ENCODE measurements around the gene CFAP161. TPM values are rescaled to one million over a fixed set of nuclear protein-coding genes. Genes with fewer than 3 reads are reported as not detected.
A peak's percentile ranks its signal among the peaks of the same experiment; 100 is the strongest.
"Not testable (repeated sequence)": the region's sequence is repeated elsewhere in the genome, so short reads cannot be mapped to it uniquely, and the experiment has no call there.

CFAP161 gene
- total and polyA plus RNA-seq, 2 experiments from 2014 or later: not detected

DNA sequence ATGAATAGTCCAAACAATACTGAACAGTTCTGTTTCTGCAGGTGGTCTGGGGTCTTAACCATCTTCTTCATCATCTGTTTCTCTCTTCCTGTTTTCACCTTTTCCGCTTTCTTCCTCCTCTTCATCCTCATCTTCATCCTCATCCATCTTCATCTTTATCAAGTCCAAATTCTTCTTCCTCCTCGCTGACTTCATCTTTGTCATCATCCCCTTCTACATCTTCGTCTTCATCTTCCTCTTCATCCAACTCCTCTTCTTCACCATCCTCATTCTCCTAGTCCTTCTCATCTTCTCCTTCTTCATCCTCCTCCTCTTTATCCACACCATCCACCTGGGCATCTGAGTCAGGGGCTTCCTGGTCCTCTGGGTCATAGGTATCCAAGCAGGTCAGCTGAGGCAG is 16.5 kb upstream of the CFAP161 start:
- H3K4me3 ChIP-seq: no peak overlapping the region

DNA sequence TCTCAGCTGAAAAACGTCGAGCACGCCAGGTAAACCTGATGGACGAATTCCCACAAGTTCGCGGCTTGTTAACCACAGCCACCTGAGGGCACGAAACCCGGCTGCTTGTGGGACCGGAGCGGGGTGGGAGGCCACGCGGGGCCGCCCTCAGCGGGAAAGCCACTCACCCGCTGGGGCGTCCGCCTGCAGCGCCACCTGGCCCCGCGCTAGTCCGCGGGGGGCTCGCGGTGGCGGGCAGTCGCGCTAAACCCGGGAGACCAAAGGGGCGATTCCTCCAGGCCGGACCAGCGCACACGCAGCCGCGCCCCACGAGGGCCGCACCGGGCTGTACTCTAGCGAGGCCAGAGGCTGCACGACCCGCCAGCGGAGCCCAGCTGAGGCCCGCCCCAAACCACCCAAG is 15.7 kb upstream of the CFAP161 start:
- DNase-seq: no peak
- Histone ChIP-seq H3K9me3 (ENCODE audit: low read depth) (no peaks in the 10 kb centered on the region), H3K36me3 (ENCODE audit: low read depth) (no peaks in the 10 kb centered on the region), H3K79me2 (ENCODE audit: insufficient read depth) (no peaks in the 10 kb centered on the region), H3F3A (ENCODE audit: insufficient read depth) (peaks cover 20% of the 10 kb centered on the region), H4K20me1 (ENCODE audit: insufficient read depth) (no peaks in the 10 kb centered on the region), H3K9ac (no peak overlapping the region), H3K9me2 (ENCODE audit: insufficient read depth) (no peaks in the 10 kb centered on the region), H3K4me2 (ENCODE audit: unreplicated experiment) (no peak overlapping the region), H3K27me3 (replicated peaks; ENCODE audit: insufficient read depth) (no peaks in the 10 kb centered on the region), H3K4me3 (no peak overlapping the region), H3K27ac (no peak overlapping the region), H3K4me1 (ENCODE audit: insufficient read depth) (peaks cover 32% of the 10 kb centered on the region), H2AFZ (no peak overlapping the region)
- in situ Hi-C loops (cut with MboI): no loop called here
- 55 to 56% methylated on average over 33 to 42 of the region's 42 CpGs for WGBS, 2 experiments (ENCODE audit: low coverage in 1 of 2, low lambda C conversion rate in 2 of 2, missing lambda C conversion rate in 2 of 2)
- no peak for TF ChIP-seq EZH2 (IDR thresholded peaks at IDR 0.05; ENCODE audit: insufficient read depth, poor library complexity, severe bottlenecking)
- TF ChIP-seq EZH2phosphoT487 (IDR thresholded peaks at IDR 0.05; ENCODE audit: insufficient read depth, low read depth): no peak

More for the DNA sequence above, 16.5 kb upstream of the CFAP161 start:
- H3K9me3 ChIP-seq (ENCODE audit: low read depth): no peaks in the 10 kb centered on the region
- peaks cover 39% of the 10 kb centered on the region for H3K4me1 ChIP-seq (ENCODE audit: insufficient read depth)
- no peaks in the 10 kb centered on the region for H3K27me3 ChIP-seq (replicated peaks; ENCODE audit: insufficient read depth)
- H3K9ac ChIP-seq: no peak overlapping the region; the same call in 1 of the 2 replicates
- no peaks in the 10 kb centered on the region for H3K36me3 ChIP-seq (ENCODE audit: low read depth)
- TF ChIP-seq EZH2phosphoT487 (IDR thresholded peaks at IDR 0.05; ENCODE audit: insufficient read depth, low read depth) (no peak), EZH2 (IDR thresholded peaks at IDR 0.05; ENCODE audit: insufficient read depth, poor library complexity, severe bottlenecking) (no peak)
- H3K79me2 ChIP-seq (ENCODE audit: insufficient read depth): no peaks in the 10 kb centered on the region
- H4K20me1 ChIP-seq (ENCODE audit: insufficient read depth): no peaks in the 10 kb centered on the region
- peak overlapping the region; percentile 85 for H3K4me2 ChIP-seq (ENCODE audit: unreplicated experiment)
- no peak overlapping the region for H2AFZ ChIP-seq
- in situ Hi-C loops (cut with MboI): no loop called here
- H3K27ac ChIP-seq: peak overlapping the region; percentile 99; the same call in 1 of the 2 replicates
- H3K9me2 ChIP-seq (ENCODE audit: insufficient read depth): no peaks in the 10 kb centered on the region
- WGBS, 2 experiments (ENCODE audit: low coverage in 1 of 2, low lambda C conversion rate in 2 of 2, missing lambda C conversion rate in 2 of 2): 50 to 84% methylated on average over 3 of the region's 3 CpGs
- no peak for DNase-seq
- peaks cover 21% of the 10 kb centered on the region for H3F3A ChIP-seq (ENCODE audit: insufficient read depth)

- H3K4me2 ChIP-seq (ENCODE audit: unreplicated experiment): no peak overlapping the region
- H3K9me2 ChIP-seq (ENCODE audit: insufficient read depth): no peaks in the 10 kb centered on the region
- H3K9ac ChIP-seq: no peak overlapping the region
- no peaks in the 10 kb centered on the region for H3K27me3 ChIP-seq (replicated peaks; ENCODE audit: insufficient read depth)
- no peaks in the 10 kb centered on the region for H3K79me2 ChIP-seq (ENCODE audit: insufficient read depth)
- H2AFZ ChIP-seq: no peak overlapping the region
- H3K4me1 ChIP-seq (ENCODE audit: insufficient read depth): peaks cover 21% of the 10 kb centered on the region
- in situ Hi-C loops (cut with MboI): no loop called here
- DNase-seq: no peak
- no peaks in the 10 kb centered on the region for H3K9me3 ChIP-seq (ENCODE audit: low read depth)
- no peaks in the 10 kb centered on the region for H3K36me3 ChIP-seq (ENCODE audit: low read depth)
- no peak overlapping the region for H3K27ac ChIP-seq
- no peaks in the 10 kb centered on the region for H4K20me1 ChIP-seq (ENCODE audit: insufficient read depth)
- H3K4me3 ChIP-seq: no peak overlapping the region
- H3F3A ChIP-seq (ENCODE audit: insufficient read depth): peaks cover 16% of the 10 kb centered on the region
- TF ChIP-seq EZH2phosphoT487 (IDR thresholded peaks at IDR 0.05; ENCODE audit: insufficient read depth, low read depth) (no peak), EZH2 (IDR thresholded peaks at IDR 0.05; ENCODE audit: insufficient read depth, poor library complexity, severe bottlenecking) (no peak)
Measured at GRCh38 chr15:81120069-81120468, 14.0 kb upstream of the CFAP161 start.

GRCh38 chr15:81126892-81127291 is 7.2 kb upstream of the CFAP161 start:
- DNase-seq: no peak
- no peaks in the 10 kb centered on the region for H3K27me3 ChIP-seq (replicated peaks; ENCODE audit: insufficient read depth)
- no peaks in the 10 kb centered on the region for H3F3A ChIP-seq (ENCODE audit: insufficient read depth)
- H3K36me3 ChIP-seq (ENCODE audit: low read depth): no peaks in the 10 kb centered on the region
- no peaks in the 10 kb centered on the region for H3K79me2 ChIP-seq (ENCODE audit: insufficient read depth)
- H3K4me1 ChIP-seq (ENCODE audit: insufficient read depth): no peaks in the 10 kb centered on the region
- no peak overlapping the region for H2AFZ ChIP-seq
- no peaks in the 10 kb centered on the region for H3K9me3 ChIP-seq (ENCODE audit: low read depth)
- TF ChIP-seq EZH2 (IDR thresholded peaks at IDR 0.05; ENCODE audit: insufficient read depth, poor library complexity, severe bottlenecking) (no peak), EZH2phosphoT487 (IDR thresholded peaks at IDR 0.05; ENCODE audit: insufficient read depth, low read depth) (no peak)
- no peak overlapping the region for H3K9ac ChIP-seq
- H3K27ac ChIP-seq: no peak overlapping the region
- no peaks in the 10 kb centered on the region for H4K20me1 ChIP-seq (ENCODE audit: insufficient read depth)
- 56 to 63% methylated on average over 3 of the region's 3 CpGs for WGBS, 2 experiments (ENCODE audit: low coverage in 1 of 2, low lambda C conversion rate in 2 of 2, missing lambda C conversion rate in 2 of 2)
- H3K4me3 ChIP-seq: no peak overlapping the region
- in situ Hi-C loops (cut with MboI): no loop called here
- H3K9me2 ChIP-seq (ENCODE audit: insufficient read depth): no peaks in the 10 kb centered on the region
- no peak overlapping the region for H3K4me2 ChIP-seq (ENCODE audit: unreplicated experiment)

DNA sequence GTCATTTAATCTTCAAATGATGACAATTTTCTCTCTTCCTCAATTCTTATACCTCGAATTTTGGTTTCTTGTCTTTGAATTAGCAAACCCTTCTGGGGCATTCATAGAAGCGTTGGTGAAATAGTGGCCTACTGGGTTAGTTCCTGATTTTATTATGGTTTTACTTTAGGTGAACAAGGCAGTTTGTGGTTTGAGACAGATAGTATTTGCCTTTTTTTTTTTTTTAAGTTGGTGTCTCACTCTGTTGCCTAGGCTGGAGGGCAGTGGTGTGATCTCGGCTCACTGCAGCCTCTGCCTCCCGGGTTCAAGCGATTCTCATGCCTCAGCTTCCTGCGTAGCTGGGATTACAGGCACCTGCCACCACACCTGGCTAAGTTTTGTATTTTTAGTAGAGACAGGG is 7.4 kb downstream of the CFAP161 start:
- H3K27me3 ChIP-seq (replicated peaks; ENCODE audit: insufficient read depth); H3K79me2 ChIP-seq (ENCODE audit: insufficient read depth); H4K20me1 ChIP-seq (ENCODE audit: insufficient read depth); in situ Hi-C loops (cut with MboI); H3K27ac ChIP-seq; H2AFZ ChIP-seq; H3K9ac ChIP-seq; H3K9me2 ChIP-seq (ENCODE audit: insufficient read depth); H3K4me1 ChIP-seq (ENCODE audit: insufficient read depth); H3K9me3 ChIP-seq (ENCODE audit: low read depth); H3F3A ChIP-seq (ENCODE audit: insufficient read depth); H3K4me3 ChIP-seq; DNase-seq; H3K36me3 ChIP-seq (ENCODE audit: low read depth); H3K4me2 ChIP-seq (ENCODE audit: unreplicated experiment): not testable (repeated sequence)
- WGBS, 2 experiments (ENCODE audit: low coverage in 1 of 2, low lambda C conversion rate in 2 of 2, missing lambda C conversion rate in 2 of 2): 76 to 84% methylated on average over 6 of the region's 6 CpGs

All from GM23248 (cell line).